PC-9 (cell line): ENCODE measurements around the gene REEP2. TPM values are rescaled to one million over a fixed set of nuclear protein-coding genes. Genes with fewer than 3 reads are reported as not detected.
A peak's percentile ranks its signal among the peaks of the same experiment; 100 is the strongest.

Experiments
- BruUV-seq: library from RNA; stranded (reverse); fragments of 400-500 nt; replicated peaks from 2 replicates; lab custom pipeline; 2021; lab: Mats Ljungman, UMichigan
- CTCF ChIA-PET: fragments of 300-600 bp; sonication (Branson Sonifier 250); formaldehyde crosslinking; loops from one replicate; lab custom pipeline; 2022; ENCODE audit warnings: antibody characterized with exemption; lab: Charles Lee
- POLR2A ChIA-PET: fragments of 300-600 bp; sonication (Branson Sonifier 250); formaldehyde crosslinking; loops from one replicate; lab custom pipeline; 2022; ENCODE audit warnings: antibody characterized with exemption; ENCODE audit not compliant: unreplicated experiment; lab: Charles Lee
- DNase-seq, 2 experiments: peaks; one replicate each; pipeline versions ENCODE4 v3.0.0 to v3.0.0-alpha.2; 2015 to 2022; ENCODE audit warnings: mixed read lengths in 1 of 2
- H2AFZ ChIP-seq: fragments of 200-600 bp; sonication (generic); 2 replicates; pipeline ENCODE4 v1.8.1; 2017; ENCODE audit warnings: antibody characterized with exemption
- H3F3A ChIP-seq: fragments of 200-600 bp; sonication (generic); 2 replicates; pipeline ENCODE4 v1.8.1; 2017; ENCODE audit warnings: antibody characterized with exemption, mild to moderate bottlenecking, low read depth; ENCODE audit not compliant: insufficient read depth
- H3K27ac ChIP-seq: fragments of 200-600 bp; sonication (generic); 2 replicates; pipeline ENCODE4 v1.6.1; 2016; ENCODE audit warnings: mixed run types
- H3K27me3 ChIP-seq: fragments of 200-600 bp; sonication (generic); 2 replicates; pipeline ENCODE4 v1.6.1; 2016; ENCODE audit warnings: low read depth, mixed run types; ENCODE audit not compliant: insufficient read depth
- H3K36me3 ChIP-seq: fragments of 200-600 bp; sonication (generic); 2 replicates; pipeline ENCODE4 v1.6.1; 2016; ENCODE audit warnings: low read depth, mixed run types
- H3K4me1 ChIP-seq: fragments of 200-600 bp; sonication (generic); replicated peaks from 2 replicates; pipeline ENCODE4 v1.6.1; 2016; ENCODE audit warnings: mixed run types; ENCODE audit not compliant: insufficient read depth
- H3K4me2 ChIP-seq: fragments of 200-600 bp; sonication (generic); 2 replicates; pipeline ENCODE4 v1.6.1; 2017; ENCODE audit warnings: mixed run types
- H3K4me3 ChIP-seq: fragments of 200-600 bp; sonication (generic); 2 replicates; pipeline ENCODE4 v1.6.1; 2016; ENCODE audit warnings: mixed run types
- H3K79me2 ChIP-seq: fragments of 200-600 bp; sonication (generic); 2 replicates; pipeline ENCODE4 v1.6.1; 2017; ENCODE audit warnings: low read depth, mixed run types
- H3K9me2 ChIP-seq: fragments of 200-600 bp; sonication (generic); 2 replicates; pipeline ENCODE4 v1.8.1; 2017; ENCODE audit warnings: mild to moderate bottlenecking; ENCODE audit not compliant: insufficient read depth
- H3K9me3 ChIP-seq: fragments of 200-600 bp; sonication (generic); 2 replicates; pipeline ENCODE4 v1.8.1; 2016; ENCODE audit warnings: low read depth; ENCODE audit not compliant: insufficient read depth
- H4K20me1 ChIP-seq: fragments of 200-600 bp; sonication (generic); 2 replicates; pipeline ENCODE4 v1.8.1; 2017; ENCODE audit not compliant: insufficient read depth
- CTCF ChIP-seq: fragments of 200-600 bp; sonication (generic); conservative IDR thresholded peaks from 2 replicates; pipeline ENCODE4 v1.6.1; 2017; ENCODE audit warnings: mixed run types, antibody characterized with exemption, mild to moderate bottlenecking, moderate library complexity
- EZH2 ChIP-seq: fragments of 200-600 bp; sonication (generic); IDR thresholded peaks from 2 replicates; pipeline ENCODE4 v1.8.0; 2017; ENCODE audit warnings: antibody characterized with exemption, low read depth
- intact Hi-C: fragments of 100-400 bp; cut with micrococcal nuclease; formaldehyde crosslinking; loops from one replicate; pipeline ENCODE4 v1.10.0; 2022; ENCODE audit not compliant: unreplicated experiment
- total RNA-seq: library from RNA; stranded (reverse); gene quantifications from 2 replicates; pipeline ENCODE4 v1.2.3, GENCODE V29; 2021

Gene REEP2
- total RNA-seq, 1 experiment from 2014 or later = 0.87 TPM

DNA sequence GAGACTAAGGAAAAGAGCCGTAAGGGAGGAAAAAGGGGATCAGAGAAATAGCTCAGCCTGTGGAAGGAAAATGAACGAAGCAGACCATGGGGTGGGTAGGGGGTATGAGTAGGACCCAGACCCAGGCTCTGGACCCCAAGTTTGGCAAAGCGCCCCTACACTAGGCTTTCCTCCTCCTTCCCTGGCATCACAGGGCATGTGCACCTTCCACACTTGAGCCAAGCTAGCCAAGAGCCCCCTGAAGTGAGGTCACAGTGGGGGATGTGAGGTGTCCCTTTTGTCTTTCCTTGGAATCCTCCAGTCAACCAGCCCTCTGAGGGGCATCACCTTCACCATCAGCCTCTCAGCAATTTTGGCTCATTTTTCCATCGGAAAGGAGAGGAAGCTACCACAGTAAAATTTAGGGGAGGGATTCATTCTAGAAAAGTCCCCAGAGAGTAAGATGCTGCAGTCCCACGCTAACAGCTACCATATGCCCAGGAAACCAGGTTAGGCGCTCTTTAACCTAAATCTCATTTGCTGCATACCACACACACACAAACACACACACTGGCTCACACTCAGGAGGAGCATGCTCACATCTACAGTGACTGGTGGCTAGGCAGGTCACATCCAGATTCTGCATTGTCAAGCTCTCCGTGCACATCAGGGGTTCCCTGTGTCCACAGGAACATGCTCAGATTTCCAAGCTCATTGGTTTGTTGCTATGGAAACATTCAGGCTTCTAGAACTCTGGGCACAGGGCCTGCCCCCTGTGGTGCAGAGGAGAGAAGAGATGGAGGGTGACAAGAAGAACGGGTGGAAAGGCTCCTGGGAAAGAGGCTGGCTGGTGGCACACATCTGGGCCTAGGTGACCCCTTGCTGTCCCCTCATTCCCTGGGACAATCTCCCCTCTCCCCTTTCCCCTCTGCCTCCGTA lies 9.9 kb downstream of the REEP2 start:
- BruUV-seq = no TSS peak
- Histone ChIP-seq H3K9me3 (no peaks in the 10 kb centered on the region), H3K27me3 (no peaks in the 10 kb centered on the region), H3K9me2 (no peaks in the 10 kb centered on the region), H3K79me2 (no peaks in the 10 kb centered on the region), H3F3A (no peaks in the 10 kb centered on the region), H2AFZ (no peak overlapping the region), H3K27ac (no peak overlapping the region), H4K20me1 (no peaks in the 10 kb centered on the region), H3K4me2 (no peak overlapping the region), H3K4me1 (no peaks in the 10 kb centered on the region), H3K4me3 (no peak overlapping the region), H3K36me3 (no peaks in the 10 kb centered on the region)
- intact Hi-C loops = no loop called here
- ChIA-PET CTCF (interaction anchor here (0.5 to 1.6 kb wide), 8 partner anchors 11 to 235 kb away, joined by 3 to 8 read pairs (median 4); no protein-coding TSS in a partner anchor), POLR2A (interaction anchor here (0.6 kb wide), 1 partner anchor 127 kb away, joined by 5 read pairs; the partner anchor contains the start of gene HSPA9)
- TF ChIP-seq EZH2 (no peak), CTCF (no peak)
- DNase-seq = no peak

DNA sequence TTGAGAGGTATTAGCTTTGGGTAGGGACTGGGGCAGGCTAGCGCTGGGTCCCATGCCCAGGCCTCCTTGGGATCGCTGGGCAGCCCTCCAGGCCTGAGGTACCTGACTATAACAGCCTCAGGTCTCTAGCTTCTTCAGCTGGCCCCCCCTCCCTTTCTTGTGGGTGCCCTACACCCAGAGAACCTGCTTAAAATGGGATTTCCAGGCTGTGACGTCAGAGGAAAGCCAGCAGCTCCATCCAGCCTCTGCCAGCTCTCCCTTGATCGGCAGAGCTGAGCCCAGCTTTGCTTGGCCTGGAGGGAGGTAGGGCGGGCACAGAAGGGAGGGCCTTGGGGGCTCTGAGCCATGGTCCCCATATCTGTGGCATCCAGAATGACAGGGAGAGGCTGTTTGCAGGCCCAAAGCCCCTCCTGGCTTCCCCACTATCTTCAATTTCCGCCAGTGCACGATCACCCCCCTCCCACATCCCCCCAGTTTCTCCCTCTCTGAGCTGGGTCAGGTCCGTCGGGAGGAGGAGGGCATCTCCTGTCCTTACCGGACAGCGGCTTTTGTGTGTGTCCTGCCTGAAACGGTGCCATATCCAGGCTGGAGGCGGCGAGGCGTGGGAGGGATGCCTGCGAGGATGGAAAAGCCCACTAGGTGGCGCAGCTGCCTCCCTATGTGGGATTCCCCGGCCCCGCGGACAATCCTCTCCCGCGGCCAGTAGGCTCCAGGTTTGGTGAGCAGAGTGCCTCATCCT lies 10.8 kb downstream of the REEP2 start:
- Histone ChIP-seq H3K27me3 (no peaks in the 10 kb centered on the region), H3K9me3 (no peaks in the 10 kb centered on the region), H3K4me2 (peak overlapping the region; percentile 37), H3K79me2 (no peaks in the 10 kb centered on the region), H3K36me3 (no peaks in the 10 kb centered on the region), H3F3A (no peaks in the 10 kb centered on the region), H3K9me2 (no peaks in the 10 kb centered on the region), H2AFZ (no peak overlapping the region), H3K4me3 (no peak overlapping the region), H3K27ac (no peak overlapping the region), H3K4me1 (no peaks in the 10 kb centered on the region), H4K20me1 (no peaks in the 10 kb centered on the region)
- intact Hi-C loops = loop anchor here (1.0 kb wide), 1 partner anchor 54 kb away; no protein-coding TSS in a partner anchor
- peak; percentile 59 to 88 for DNase-seq
- CTCF ChIA-PET = interaction anchor here (0.5 to 1.6 kb wide), 6 partner anchors 10 to 113 kb away, joined by 3 to 5 read pairs (median 4); no protein-coding TSS in a partner anchor
- BruUV-seq = no TSS peak
- POLR2A ChIA-PET = interaction anchor here (0.6 to 0.7 kb wide), 2 partner anchors 118 to 838 kb away, joined by 3 to 5 read pairs; no protein-coding TSS in a partner anchor
- peak; percentile 92 for TF ChIP-seq CTCF
- no peak for TF ChIP-seq EZH2

DNA sequence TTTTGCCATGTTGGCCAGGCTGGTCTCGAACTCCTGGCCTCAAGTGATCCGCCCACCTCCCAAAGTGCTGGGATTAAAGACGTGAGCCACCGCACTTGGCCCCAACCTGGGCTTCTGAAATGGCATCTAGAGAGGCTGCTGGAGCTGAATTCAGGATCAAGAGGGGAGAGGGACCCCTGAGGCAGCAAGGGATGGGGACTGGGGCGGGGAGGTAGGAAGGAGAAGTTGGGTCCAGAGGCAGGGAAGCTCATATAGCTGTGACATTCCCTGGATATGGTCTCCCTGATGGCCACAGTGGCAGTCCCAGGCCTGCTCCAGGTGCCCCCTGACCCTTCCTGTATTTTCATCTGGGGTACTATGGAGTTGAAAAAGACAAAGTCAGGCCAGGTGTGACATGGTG lies 12.1 kb downstream of the REEP2 start:
- H3F3A ChIP-seq = no peaks in the 10 kb centered on the region
- intact Hi-C loops = loop anchor here (1.0 kb wide), 1 partner anchor 52 kb away; no protein-coding TSS in a partner anchor
- no peaks in the 10 kb centered on the region for H3K4me1 ChIP-seq
- CTCF ChIA-PET = interaction anchor here (0.5 to 1.8 kb wide), 4 partner anchors 39 to 286 kb away, joined by 3 to 5 read pairs (median 4); no protein-coding TSS in a partner anchor
- POLR2A ChIA-PET = interaction anchor here (0.6 kb wide), 2 partner anchors 11 to 92 kb away, joined by 3 to 7 read pairs; no protein-coding TSS in a partner anchor
- no peaks in the 10 kb centered on the region for H4K20me1 ChIP-seq
- H3K4me2 ChIP-seq = no peak overlapping the region
- H3K36me3 ChIP-seq = no peaks in the 10 kb centered on the region
- H3K27me3 ChIP-seq = 0 out of 2 replicates have a peak, but pooled peaks cover 6% of the 10 kb centered on the region
- TF ChIP-seq EZH2 = no peak
- TF ChIP-seq CTCF = no peak
- no peaks in the 10 kb centered on the region for H3K9me2 ChIP-seq
- no peak for DNase-seq
- BruUV-seq = no TSS peak
- H3K27ac ChIP-seq = no peak overlapping the region
- H3K79me2 ChIP-seq = no peaks in the 10 kb centered on the region
- H2AFZ ChIP-seq = no peak overlapping the region
- no peaks in the 10 kb centered on the region for H3K9me3 ChIP-seq
- H3K4me3 ChIP-seq = no peak overlapping the region
